ENCODE measurements around the gene CD40. TPM values are rescaled to one million over a fixed set of nuclear protein-coding genes. Genes with fewer than 3 reads are reported as not detected.

CD40 gene
- total RNA-seq, 4 donors from 2014 or later = 7.2 to 13.0 (median 8.2) TPM

- H3K27ac ChIP-seq = no peak overlapping the region
- no peaks in the 10 kb centered on the region for H3K4me1 ChIP-seq
- DNase-seq (no peak), ATAC-seq (no peak)
- no peak overlapping the region for H3K4me3 ChIP-seq
- in situ Hi-C loops (cut with MboI; ENCODE audit: low sequenced_read_pairs in 4 of 4) = no loop called here
- TF ChIP-seq CTCF (IDR thresholded peaks at IDR 0.05 in 4 of 5, conservative IDR thresholded peaks at IDR 0.05 in 1 of 5) (no peak), POLR2A (IDR thresholded peaks at IDR 0.05) (no peak)
- no peaks in the 10 kb centered on the region for H3K36me3 ChIP-seq
- intact Hi-C loops (cut with DNase I; ENCODE audit: low total_unique reads) = loop anchor here (2.0 to 5.0 kb wide), 2 partner anchors 42 to 151 kb away; no protein-coding TSS in a partner anchor
- H3K27me3 ChIP-seq = peaks cover 22 to 31% (median 29%) of the 10 kb centered on the region in 3 donors
- H3K9me3 ChIP-seq = no peaks in the 10 kb centered on the region
Measured at GRCh38 chr20:46173652-46174468, 55.7 kb downstream of the CD40 start.

GRCh38 chr20:46174469-46175126 is 56.5 kb downstream of the CD40 start:
- H3K36me3 ChIP-seq = no peaks in the 10 kb centered on the region
- ATAC-seq (peak; percentile 68 to 82), DNase-seq (peak; percentile 26 to 48)
- H3K9me3 ChIP-seq = no peaks in the 10 kb centered on the region
- H3K27me3 ChIP-seq = peaks cover 22 to 31% (median 29%) of the 10 kb centered on the region in 3 donors
- no peaks in the 10 kb centered on the region for H3K4me1 ChIP-seq
- H3K4me3 ChIP-seq = no peak overlapping the region
- TF ChIP-seq CTCF (IDR thresholded peaks at IDR 0.05 in 4 of 5, conservative IDR thresholded peaks at IDR 0.05 in 1 of 5) (peak; percentile 14 to 75 (median 64)), POLR2A (IDR thresholded peaks at IDR 0.05) (no peak)
- in situ Hi-C loops (cut with MboI; ENCODE audit: low sequenced_read_pairs in 4 of 4) (no loop called here), intact Hi-C loops (cut with DNase I; ENCODE audit: low total_unique reads) (loop anchor here (2.0 to 5.0 kb wide), 2 partner anchors 42 to 152 kb away; no protein-coding TSS in a partner anchor)
- H3K27ac ChIP-seq = no peak overlapping the region

GRCh38 chr20:46175127-46175494 is 57.0 kb downstream of the CD40 start:
- no peaks in the 10 kb centered on the region for H3K36me3 ChIP-seq
- in situ Hi-C loops (cut with MboI; ENCODE audit: low sequenced_read_pairs in 4 of 4) (no loop called here), intact Hi-C loops (cut with DNase I; ENCODE audit: low total_unique reads) (loop anchor here (2.0 kb wide), 1 partner anchor 152 kb away; no protein-coding TSS in a partner anchor)
- no peak for TF ChIP-seq CTCF (IDR thresholded peaks at IDR 0.05 in 4 of 5, conservative IDR thresholded peaks at IDR 0.05 in 1 of 5)
- no peak for TF ChIP-seq POLR2A (IDR thresholded peaks at IDR 0.05)
- ATAC-seq (no peak), DNase-seq (no peak)
- no peak overlapping the region for H3K4me3 ChIP-seq
- H3K27me3 ChIP-seq = peaks cover 22 to 31% (median 29%) of the 10 kb centered on the region in 3 donors
- no peaks in the 10 kb centered on the region for H3K9me3 ChIP-seq
- no peaks in the 10 kb centered on the region for H3K4me1 ChIP-seq
- no peak overlapping the region for H3K27ac ChIP-seq

DNA sequence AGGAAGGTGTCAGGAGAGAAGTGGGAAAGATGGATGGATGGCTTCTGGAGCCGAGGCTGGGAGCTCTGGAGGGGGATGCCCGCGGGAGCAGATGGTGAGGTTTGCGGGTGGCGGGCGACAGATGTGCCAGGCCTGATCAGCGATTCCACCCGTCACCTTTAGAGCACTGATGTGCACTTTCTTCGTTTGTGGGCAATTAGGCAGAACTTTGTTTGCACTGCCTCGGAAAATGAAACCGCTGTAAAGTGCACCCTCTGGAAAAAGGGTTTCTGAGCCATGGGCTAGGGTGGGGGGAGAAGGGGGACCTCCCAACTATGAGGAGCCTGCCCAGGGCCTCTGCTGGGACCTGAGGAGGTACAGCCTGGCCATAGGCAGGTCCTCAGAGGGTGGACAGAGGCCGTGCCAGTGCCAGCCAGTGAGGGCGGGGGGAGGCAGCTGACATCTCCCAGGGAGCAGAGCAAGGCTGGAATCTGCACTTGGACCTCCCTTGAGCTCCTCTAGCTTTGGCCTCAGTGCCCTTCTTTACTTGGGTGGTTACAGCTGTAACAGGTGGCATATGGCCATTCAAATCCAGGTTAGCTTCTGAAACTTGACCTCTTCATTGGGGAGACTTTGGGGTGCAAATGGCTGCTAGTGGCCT is 58.7 kb downstream of the CD40 start:
- Histone ChIP-seq H3K4me1 (no peaks in the 10 kb centered on the region), H3K27ac (no peak overlapping the region), H3K4me3 (no peak overlapping the region), H3K36me3 (no peaks in the 10 kb centered on the region), H3K27me3 (peaks cover 23 to 31% (median 29%) of the 10 kb centered on the region in 3 donors), H3K9me3 (no peaks in the 10 kb centered on the region)
- ATAC-seq (no peak), DNase-seq (no peak)
- in situ Hi-C loops (cut with MboI; ENCODE audit: low sequenced_read_pairs in 4 of 4) = no loop called here
- TF ChIP-seq CTCF (IDR thresholded peaks at IDR 0.05 in 4 of 5, conservative IDR thresholded peaks at IDR 0.05 in 1 of 5) = no peak
- no peak for TF ChIP-seq POLR2A (IDR thresholded peaks at IDR 0.05)
- intact Hi-C loops (cut with DNase I; ENCODE audit: low total_unique reads) = no loop called here

Measured in gastrocnemius medialis (tissue), 4 donors.